K562 (cell line): ENCODE measurements around the gene LHB. TPM values are rescaled to one million over a fixed set of nuclear protein-coding genes. Genes with fewer than 3 reads are reported as not detected.

ENCODE experiments used
- ATAC-seq: fragments of 200-7000 bp; cut with Tn5 transposase; 3 replicates; pipeline ENCODE4 v1.9.1; 2020; ENCODE audit warnings: moderate library complexity
- BruUV-seq: library from RNA; stranded (reverse); fragments of 400-500 nt; replicated peaks from 2 replicates; lab custom pipeline; 2021; lab: Mats Ljungman, UMichigan
- CTCF ChIA-PET: fragments of 300-600 bp; formaldehyde crosslinking; extraction: SDS; loops from one replicate; lab custom pipeline; 2021; ENCODE audit warnings: low intra/inter-chr PET ratio; lab: Yijun Ruan, JAX
- POLR2A ChIA-PET: fragments of 300-600, 350-650 bp; sonication (Branson Sonifier 250); formaldehyde crosslinking; extraction: SDS; loops from one replicate; lab custom pipeline; 2021; ENCODE audit warnings: antibody characterized with exemption, inconsistent platforms; lab: Yijun Ruan, JAX
- DNase-seq, 4 experiments: peaks; one replicate each; pipeline versions ENCODE4 v3.0.0 to v3.0.0-alpha.2; 2011 to 2018; ENCODE audit warnings: low spot score in 3 of 4, mixed read lengths in 3 of 4; ENCODE audit errors: extremely low read depth in 1 of 4
- FAIRE-seq: peaks from 2 replicates; lab custom pipeline; 2011; peaks lifted over from hg19 to GRCh38; lab: Jason Lieb, UNC
- H2AFZ ChIP-seq: 2 replicates; pipeline ENCODE4 v1.6.0; 2011; ENCODE audit warnings: low read depth, low read length, control low read depth, inconsistent platforms
- H3K27ac ChIP-seq: fragments of 200-600 bp; 3 replicates; pipeline ENCODE4 v1.8.0; 2011; ENCODE audit warnings: low read depth, mild to moderate bottlenecking, control low read depth, inconsistent platforms, low read length, moderate library complexity, mixed read lengths; ENCODE audit errors: extremely low read depth
- H3K27me3 ChIP-seq, 2 experiments: fragments of 300-600 bp in 1 of 2; 2 replicates in 1 of 2; 3 replicates in 1 of 2; pipeline versions ENCODE4 v1.6.0 to v1.8.0; 2011; ENCODE audit warnings: inconsistent platforms in 2 of 2, low read length in 2 of 2, mild to moderate bottlenecking in 1 of 2, mixed read lengths in 1 of 2, moderate library complexity in 1 of 2; ENCODE audit not compliant: control insufficient read depth in 2 of 2, insufficient read depth in 2 of 2
- H3K36me3 ChIP-seq: fragments of 300-600 bp; 3 replicates; pipeline ENCODE4 v1.8.0; 2011; ENCODE audit warnings: mild to moderate bottlenecking, low read length, inconsistent platforms; ENCODE audit not compliant: control insufficient read depth, insufficient read depth
- H3K4me1 ChIP-seq, 2 experiments: fragments of 200-600 bp in 1 of 2; replicated peaks in 1 of 2; 2 replicates in 1 of 2; 3 replicates in 1 of 2; pipeline versions ENCODE4 v1.5.1 to v1.8.0; 2011; ENCODE audit warnings: inconsistent platforms in 2 of 2, low read length in 2 of 2, mild to moderate bottlenecking in 1 of 2, mixed read lengths in 1 of 2, moderate library complexity in 1 of 2; ENCODE audit not compliant: control insufficient read depth in 2 of 2, insufficient read depth in 2 of 2
- H3K4me2 ChIP-seq: 2 replicates; pipeline ENCODE4 v1.6.1; 2011; ENCODE audit warnings: low read length, control low read depth, inconsistent platforms, mixed read lengths; ENCODE audit not compliant: insufficient read depth
- H3K4me3 ChIP-seq: fragments of 200-600 bp; sonication (generic), shearing (Covaris generic); 2 replicates; pipeline ENCODE4 v1.5.1; 2016; ENCODE audit warnings: control low read depth, inconsistent platforms
- H3K79me2 ChIP-seq: fragments of 200-600 bp; 3 replicates; pipeline ENCODE4 v1.8.0; 2011; ENCODE audit warnings: low read length, inconsistent platforms; ENCODE audit not compliant: control insufficient read depth, insufficient read depth
- H3K9ac ChIP-seq, 2 experiments: 2 replicates each; pipeline versions ENCODE4 v1.6.0 to v1.6.1; 2011; ENCODE audit warnings: low read depth in 2 of 2, low read length in 2 of 2, control low read depth in 1 of 2, inconsistent platforms in 1 of 2, mild to moderate bottlenecking in 1 of 2, mixed read lengths in 1 of 2; ENCODE audit not compliant: insufficient read depth in 1 of 2
- H3K9me1 ChIP-seq: one replicate; pipeline ENCODE4 v1.6.0; 2011; ENCODE audit warnings: inconsistent platforms, mild to moderate bottlenecking, low read length, moderate library complexity; ENCODE audit not compliant: control insufficient read depth, insufficient read depth
- H3K9me3 ChIP-seq: replicated peaks from 2 replicates; pipeline ENCODE4 v1.5.1; 2011; ENCODE audit warnings: low read depth, low read length, inconsistent platforms; ENCODE audit not compliant: control insufficient read depth, insufficient read depth
- H4K20me1 ChIP-seq: replicated peaks from 2 replicates; pipeline ENCODE4 v1.6.1; 2011; ENCODE audit warnings: low read length, inconsistent platforms, mixed read lengths; ENCODE audit not compliant: control insufficient read depth, insufficient read depth
- FOXJ2 ChIP-seq: fragments of 200-800 bp; sonication (Bioruptor generic); IDR thresholded peaks from 2 replicates; pipeline ENCODE4 v1.6.1; 2016; ENCODE audit warnings: missing genetic modification characterization, missing compliant biosample characterization
- JUN ChIP-seq, 2 experiments: sonication (generic) in 1 of 2; formaldehyde crosslinking in 1 of 2; IDR thresholded peaks; 2 replicates each; pipeline versions ENCODE4 v1.6.1 to v1.8.0; 2012 to 2022; ENCODE audit warnings: borderline replicate concordance in 2 of 2, mild to moderate bottlenecking in 2 of 2, improper control_type of control experiment in 1 of 2, low read depth in 1 of 2, low read length in 1 of 2, missing genetic modification reagents in 1 of 2
- NBN ChIP-seq: fragments of 450-650 bp; IDR thresholded peaks from 2 replicates; pipeline ENCODE4 v1.6.1; 2016; ENCODE audit warnings: low read depth, mild to moderate bottlenecking
- PHF8 ChIP-seq: fragments of 200-600 bp; sonication (generic); IDR thresholded peaks from 2 replicates; pipeline ENCODE4 v1.6.1; 2012; ENCODE audit warnings: mixed run types, mild to moderate bottlenecking, inconsistent platforms, low read length, moderate library complexity, borderline replicate concordance
- PRPF4 ChIP-seq: fragments of 200-400 bp; formaldehyde crosslinking; IDR thresholded peaks from one replicate; pipeline ENCODE4 v1.6.1; 2017; ENCODE audit warnings: low read length, low read depth, mild to moderate bottlenecking; ENCODE audit not compliant: insufficient read depth, poor library complexity, severe bottlenecking
- SP2 ChIP-seq: IDR thresholded peaks from 2 replicates; pipeline ENCODE4 v1.6.1; 2011; ENCODE audit warnings: mild to moderate bottlenecking, low read depth, low read length, moderate library complexity; ENCODE audit not compliant: poor library complexity, severe bottlenecking; ENCODE audit errors: extremely low read depth
- ZNF76 ChIP-seq: fragments of 250-450 bp; sonication (Bioruptor Pico); IDR thresholded peaks from 2 replicates; pipeline ENCODE4 v1.4.0; 2020; ENCODE audit warnings: mild to moderate bottlenecking, moderate library complexity, borderline replicate concordance
- WGBS: fragments of 100-300 bp; shearing (Covaris generic); methylation state at CpG from one replicate; pipeline ENCODE4 v1.1.6; 2016; ENCODE audit warnings: low coverage, mixed read lengths; ENCODE audit not compliant: insufficient coverage; ENCODE audit errors: missing lambda C conversion rate; 5-methylcytosine and 5-hydroxymethylcytosine counted together
- in situ Hi-C: fragments of 300-500 bp; cut with MboI; formaldehyde crosslinking; loops from 4 replicates; pipeline ENCODE4 v1.15.0; 2018; ENCODE audit warnings: inconsistent platforms, mixed read lengths
- intact Hi-C: fragments of 100-400 bp; cut with micrococcal nuclease; formaldehyde crosslinking; loops from 2 replicates; pipeline ENCODE4 v1.14.2; 2022
- polyA plus RNA-seq, 8 experiments: library from polyadenylated mRNA; depleted of rRNA in 4 of 8; stranded (reverse) in 5 of 8; unstranded in 3 of 8; fragments of >200 nt; fragmentation: Nextera tagmentation in 2 of 8; fragmentation: Illumina TruSeq in 1 of 8; extraction: Ambion mirVana in 2 of 8; extraction: Trizol in 1 of 8; gene quantifications; 2 replicates each; pipeline versions ENCODE4 v1.2.1 to v1.2.3, GENCODE V29; 2011 to 2014; ENCODE audit warnings: inconsistent platforms in 1 of 8, missing spikeins in 1 of 8
- total RNA-seq, 7 experiments: library from RNA; depleted of rRNA in 6 of 7; stranded (reverse); fragments of >200 nt in 6 of 7; fragmentation: Illumina TruSeq in 2 of 7; extraction: Trizol in 2 of 7; gene quantifications; 2 replicates each; pipeline versions ENCODE4 v1.2.1 to v1.2.3, GENCODE V29; 2011 to 2021; ENCODE audit warnings: low replicate concordance in 1 of 7

The LHB gene
- total and polyA plus RNA-seq, 9 of the 15 experiments (the other 6 are each of a cell fraction or from before 2014, with no cell fraction given) = 0.54 TPM; not detected in 8

- Histone ChIP-seq H3K9me3 (no peaks in the 10 kb centered on the region), H3K27me3 (no peaks in the 10 kb centered on the region), H3K79me2 (no peaks in the 10 kb centered on the region), H3K4me1 (peaks cover 2 to 4% of the 10 kb centered on the region in 2 experiments; a peak in 2 of 5 replicates), H2AFZ (no peak overlapping the region), H3K4me3 (no peak overlapping the region), H3K36me3 (peaks cover 37% of the 10 kb centered on the region; the same call in 2 of the 3 replicates), H4K20me1 (no peaks in the 10 kb centered on the region), H3K9ac (no peak overlapping the region), H3K9me1 (no peaks in the 10 kb centered on the region), H3K27ac (no peak overlapping the region), H3K4me2 (no peak overlapping the region)
- 67% methylated on average over 2 of the region's 2 CpGs for WGBS
- POLR2A ChIA-PET = interaction anchor here (1.0 to 14.5 kb wide), 4 partner anchors 9 to 99 kb away, joined by 3 to 439 read pairs (median 34); partner anchors contain the start of genes FTL, PPP1R15A and RUVBL2
- DNase-seq (no peak), ATAC-seq (no peak), FAIRE-seq (no peak)
- CTCF ChIA-PET = no interaction called here
- no TSS peak for BruUV-seq
- in situ Hi-C loops (loop anchor here (10.0 kb wide), 1 partner anchor 332 kb away; the partner anchor contains the start of gene CA11), intact Hi-C loops (no loop called here)
- TF ChIP-seq PRPF4 (no peak), PHF8 (no peak), FOXJ2 (no peak), SP2 (no peak), JUN (IDR thresholded peaks at IDR 0.05; ENCODE audit: borderline replicate concordance, low read depth, low read length) (no peak), JUN (CRISPR knock-in tag; IDR thresholded peaks at IDR 0.05; ENCODE audit: borderline replicate concordance) (no peak), ZNF76 (no peak), NBN (no peak)
These were observed 39.8 kb downstream of the LHB start for GRCh38 chr19:48977061-48977460.
